HFF-Myc (cell line): ENCODE results near the gene GGCX.

Experiments
- DNase-seq: peaks from one replicate; pipeline ENCODE4 v3.0.0-alpha.2; 2011; ENCODE audit warnings: low read depth; ENCODE audit errors: extremely low read depth
- H3K4me3 ChIP-seq: replicated peaks from 2 replicates; pipeline ENCODE4 v1.5.1; 2011; ENCODE audit warnings: low read depth, mild to moderate bottlenecking, control low read depth, low read length
- CTCF ChIP-seq: IDR thresholded peaks from 2 replicates; pipeline ENCODE4 v1.5.1; 2012; ENCODE audit warnings: mild to moderate bottlenecking, low read depth, low read length, control low read depth; ENCODE audit errors: missing control alignments

The GGCX gene

GRCh38 chr2:85501248-85501647, 60.0 kb downstream of the GGCX start:
- TF ChIP-seq CTCF: no peak

GRCh38 chr2:85497944-85498630, 63.2 kb downstream of the GGCX start:
- TF ChIP-seq CTCF: no peak
- DNase-seq: no peak

More at GRCh38 chr2:85501248-85501647, 60.0 kb downstream of the GGCX start:
- DNase-seq: no peak
- H3K4me3 ChIP-seq: no peak overlapping the region

GRCh38 chr2:85496436-85496835, 64.9 kb downstream of the GGCX start:
- no peak overlapping the region for H3K4me3 ChIP-seq
- no peak for TF ChIP-seq CTCF
- DNase-seq: no peak

More at GRCh38 chr2:85497944-85498630, 63.2 kb downstream of the GGCX start:
- no peak overlapping the region for H3K4me3 ChIP-seq
